Panc1 (cell line): ENCODE measurements around the gene KIRREL3. TPM values are rescaled to one million over a fixed set of nuclear protein-coding genes. Genes with fewer than 3 reads are reported as not detected.
A peak's percentile ranks its signal among the peaks of the same experiment; 100 is the strongest.

ENCODE experiments used
- ATAC-seq: fragments of 200-7000 bp; cut with Tn5 transposase; 2 replicates; pipeline ENCODE4 v1.9.1; 2020; ENCODE audit warnings: mild to moderate bottlenecking, moderate library complexity
- BruUV-seq: library from RNA; stranded (reverse); fragments of 400-500 nt; replicated peaks from 2 replicates; lab custom pipeline; 2021; lab: Mats Ljungman, UMichigan
- CTCF ChIA-PET: fragments of 300-600 bp; sonication (Branson Sonifier 250); formaldehyde crosslinking; loops from one replicate; lab custom pipeline; 2022; ENCODE audit warnings: antibody characterized with exemption; lab: Charles Lee
- POLR2A ChIA-PET: fragments of 300-600 bp; sonication (Branson Sonifier 250); formaldehyde crosslinking; loops from one replicate; lab custom pipeline; 2022; ENCODE audit warnings: antibody characterized with exemption; lab: Charles Lee
- DNase-seq: peaks from one replicate; pipeline ENCODE4 v3.0.0-alpha.2; 2010; ENCODE audit warnings: low read depth, low spot score
- H3K27ac ChIP-seq: 2 replicates; pipeline ENCODE4 v1.5.1; 2011; ENCODE audit warnings: mild to moderate bottlenecking, low read length, inconsistent platforms
- H3K27me3 ChIP-seq: fragments of 200-500 bp; sonication (Bioruptor generic); 2 replicates; pipeline ENCODE4 v1.6.0; 2014; ENCODE audit warnings: low read length, inconsistent platforms; ENCODE audit not compliant: control insufficient read depth, insufficient read depth
- H3K36me3 ChIP-seq: fragments of 200-500 bp; sonication (Bioruptor generic); 2 replicates; pipeline ENCODE4 v1.5.1; 2014; ENCODE audit warnings: inconsistent platforms, mild to moderate bottlenecking, low read length, moderate library complexity; ENCODE audit not compliant: control insufficient read depth, insufficient read depth
- H3K4me1 ChIP-seq: 2 replicates; pipeline ENCODE4 v1.5.1; 2011; ENCODE audit warnings: inconsistent platforms, mild to moderate bottlenecking, low read length, moderate library complexity; ENCODE audit not compliant: control insufficient read depth, insufficient read depth
- H3K4me3 ChIP-seq, 2 experiments: 2 replicates each; pipeline ENCODE4 v1.5.1; 2011 to 2012; ENCODE audit warnings: low read depth in 2 of 2, low read length in 2 of 2, mild to moderate bottlenecking in 2 of 2, inconsistent platforms in 1 of 2, moderate library complexity in 1 of 2
- H3K9me3 ChIP-seq: fragments of 200-500 bp; sonication (Bioruptor generic); 2 replicates; pipeline ENCODE4 v1.5.1; 2014; ENCODE audit warnings: low read depth, mild to moderate bottlenecking, inconsistent platforms, low read length, moderate library complexity; ENCODE audit not compliant: control insufficient read depth, insufficient read depth
- CTCF ChIP-seq: fragments of 450-650 bp; IDR thresholded peaks from 2 replicates; pipeline ENCODE4 v1.5.1; 2017; ENCODE audit warnings: mild to moderate bottlenecking
- POLR2AphosphoS5 ChIP-seq: IDR thresholded peaks from 2 replicates; pipeline ENCODE4 v1.6.1; 2012; ENCODE audit warnings: mild to moderate bottlenecking, low read depth, low read length, moderate library complexity
- REST ChIP-seq, 2 experiments: IDR thresholded peaks; 2 replicates each; pipeline ENCODE4 v1.6.1; 2011 to 2012; ENCODE audit warnings: low read depth in 2 of 2, control low read depth in 1 of 2, low read length in 1 of 2, mild to moderate bottlenecking in 1 of 2, moderate library complexity in 1 of 2; ENCODE audit not compliant: insufficient read depth in 1 of 2
- SIN3A ChIP-seq: IDR thresholded peaks from 2 replicates; pipeline ENCODE4 v1.6.1; 2012; ENCODE audit warnings: low read depth, mild to moderate bottlenecking, low read length, moderate library complexity, borderline replicate concordance; ENCODE audit not compliant: insufficient read depth
- TCF7L2 ChIP-seq: IDR thresholded peaks from 2 replicates; pipeline ENCODE4 v1.6.1; 2011; ENCODE audit warnings: mild to moderate bottlenecking, low read depth, low read length, inconsistent platforms
- in situ Hi-C: cut with HindIII; loops from 2 replicates; pipeline ENCODE4 v1.10.0; 2016; ENCODE audit warnings: low sequenced_read_pairs, low pct_unique_long_range_greater_than_20kb
- intact Hi-C: fragments of 100-400 bp; cut with micrococcal nuclease; formaldehyde crosslinking; loops from one replicate; pipeline ENCODE4 v1.10.0; 2022; ENCODE audit not compliant: unreplicated experiment
- total RNA-seq: library from RNA; stranded (reverse); gene quantifications from one replicate; pipeline ENCODE4 v1.2.1, GENCODE V29; 2021; ENCODE audit not compliant: unreplicated experiment

The KIRREL3 gene
- total RNA-seq, 1 experiment from 2014 or later = 0.36 TPM

- BruUV-seq = no TSS peak
- in situ Hi-C loops = no loop called here
- no peak overlapping the region for H3K4me3 ChIP-seq
- no peak overlapping the region for H3K27ac ChIP-seq
- TF ChIP-seq REST (IDR thresholded peaks at IDR 0.05; ENCODE audit: insufficient read depth in 1 of 2, low read depth in 2 of 2, low read length in 1 of 2) = no peak
- no peak for TF ChIP-seq SIN3A
- no peak for TF ChIP-seq CTCF
- TF ChIP-seq TCF7L2 = no peak
- no peak for TF ChIP-seq POLR2AphosphoS5
- no peaks in the 10 kb centered on the region for H3K36me3 ChIP-seq
- intact Hi-C loops = loop anchor here (2.0 kb wide), 2 partner anchors 275 to 385 kb away; no protein-coding TSS in a partner anchor
- H3K9me3 ChIP-seq = no peaks in the 10 kb centered on the region
- ATAC-seq = no peak
- ChIA-PET CTCF (no interaction called here), POLR2A (no interaction called here)
- H3K4me1 ChIP-seq = no peaks in the 10 kb centered on the region
- peaks cover 28% of the 10 kb centered on the region for H3K27me3 ChIP-seq
- no peak for DNase-seq
Observed at GRCh38 chr11:126991596-126991995, 9.0 kb downstream of the KIRREL3 start.

GRCh38 chr11:126990716-126991480 lies 9.7 kb downstream of the KIRREL3 start:
- intact Hi-C loops = loop anchor here (2.0 kb wide), 2 partner anchors 274 to 384 kb away; no protein-coding TSS in a partner anchor
- CTCF ChIA-PET = interaction anchor here (1.0 to 1.7 kb wide), 2 partner anchors 275 to 505 kb away, joined by 4 to 7 read pairs; no protein-coding TSS in a partner anchor
- H3K27ac ChIP-seq = no peak overlapping the region
- no peak for TF ChIP-seq POLR2AphosphoS5
- TF ChIP-seq REST (IDR thresholded peaks at IDR 0.05; ENCODE audit: insufficient read depth in 1 of 2, low read depth in 2 of 2, low read length in 1 of 2) = no peak
- TF ChIP-seq CTCF = no peak; the same call in 1 of the 2 replicates
- no TSS peak for BruUV-seq
- DNase-seq = no peak
- H3K4me3 ChIP-seq = no peak overlapping the region
- no peaks in the 10 kb centered on the region for H3K36me3 ChIP-seq
- H3K9me3 ChIP-seq = no peaks in the 10 kb centered on the region
- no peaks in the 10 kb centered on the region for H3K4me1 ChIP-seq
- H3K27me3 ChIP-seq = peaks cover 31% of the 10 kb centered on the region
- POLR2A ChIA-PET = no interaction called here
- ATAC-seq = peak; percentile 29
- in situ Hi-C loops = no loop called here
